Measurements from ENCODE around the gene CCDC178.
A peak's percentile ranks its signal among the peaks of the same experiment; 100 is the strongest.
"Not testable (repeated sequence)": the region's sequence is repeated elsewhere in the genome, so short reads cannot be mapped to it uniquely, and the experiment has no call there.

The CCDC178 gene

DNA sequence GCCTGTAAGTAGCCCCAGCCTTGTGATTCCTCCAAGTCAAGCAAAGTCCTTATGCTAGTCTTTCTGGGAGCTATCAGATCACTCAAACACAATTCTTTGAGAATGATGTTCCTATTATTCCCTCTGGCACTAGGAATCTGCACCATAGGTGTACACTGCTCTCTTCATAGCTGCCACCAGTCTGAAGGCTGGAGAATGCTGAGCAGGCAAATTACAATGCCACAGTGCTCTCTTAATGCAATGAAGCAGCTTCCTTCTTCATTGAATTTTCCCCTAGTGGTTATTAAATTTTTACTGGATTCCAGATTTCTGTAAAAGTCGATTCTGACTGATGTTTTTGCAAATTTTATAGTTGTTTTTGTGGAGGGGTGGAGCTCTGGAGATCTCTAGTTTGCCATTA lies 84.8 kb downstream of the CCDC178 start:
- no peak for DNase-seq

- DNase-seq: no peak
Observed at GRCh38 chr18:33355263-33355662, 85.3 kb downstream of the CCDC178 start.

GRCh38 chr18:33350256-33350655 lies 90.3 kb downstream of the CCDC178 start:
- no peak for DNase-seq

GRCh38 chr18:33339733-33340132 lies 100.8 kb downstream of the CCDC178 start:
- not testable (repeated sequence) for DNase-seq

DNA sequence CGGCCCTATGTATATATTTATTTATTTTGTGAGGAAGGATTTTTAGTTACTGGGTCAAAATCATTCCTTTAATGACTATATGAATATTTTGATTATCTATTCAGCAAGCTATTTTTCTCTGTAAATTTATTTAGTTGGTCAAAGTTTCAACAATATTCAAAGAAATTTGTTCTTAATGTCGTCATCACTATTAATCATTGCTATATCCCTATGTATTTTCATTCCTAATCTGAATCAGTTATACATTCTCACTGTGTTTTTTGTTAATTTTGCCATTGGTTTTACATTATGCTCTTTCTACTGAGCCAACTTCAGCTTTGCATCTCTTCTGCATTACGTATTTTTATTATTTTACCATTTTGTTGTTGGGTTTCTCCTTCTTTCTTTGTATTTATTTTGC lies 105.7 kb downstream of the CCDC178 start:
- no peak for DNase-seq

DNA sequence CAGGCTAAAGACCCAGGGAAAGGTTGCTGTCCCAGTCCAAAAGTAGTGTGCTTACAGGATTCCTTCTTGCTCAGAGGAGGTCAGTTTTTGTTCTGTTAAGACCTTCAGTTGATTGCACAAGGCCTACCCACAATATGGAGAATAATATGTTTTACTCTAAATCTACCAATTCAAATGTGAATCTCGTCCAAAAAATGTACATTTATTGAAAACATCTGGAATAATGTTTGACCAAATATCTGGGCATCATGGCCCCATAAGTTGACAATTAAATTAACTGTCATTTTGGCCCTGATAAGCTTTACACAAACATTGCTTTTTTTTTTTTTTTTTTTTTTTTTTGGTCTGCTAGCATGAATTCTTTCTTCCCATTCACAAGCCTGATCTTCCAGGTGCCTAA lies 109.8 kb downstream of the CCDC178 start:
- DNase-seq: no peak

GRCh38 chr18:33326975-33327374 lies 113.5 kb downstream of the CCDC178 start:
- DNase-seq: no peak

DNA sequence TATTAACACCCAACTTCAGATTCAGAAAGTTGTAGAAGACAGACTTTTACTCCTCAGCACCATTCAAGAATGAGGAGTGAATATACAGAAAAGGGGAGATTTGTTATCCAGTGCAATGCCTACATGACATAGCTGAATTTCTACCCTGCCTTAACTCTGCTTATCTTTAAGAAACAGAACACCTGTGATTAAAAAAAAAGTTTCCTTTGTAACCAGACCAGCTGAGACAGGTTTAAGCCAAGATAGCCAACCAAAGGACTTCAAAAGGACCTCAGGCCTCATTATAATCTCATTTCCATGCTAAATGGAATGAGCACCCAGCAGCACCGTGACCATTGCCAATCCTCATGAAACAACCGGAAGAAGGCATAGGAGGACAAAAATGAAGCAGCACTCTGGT lies 122.9 kb downstream of the CCDC178 start:
- DNase-seq: no peak

DNA sequence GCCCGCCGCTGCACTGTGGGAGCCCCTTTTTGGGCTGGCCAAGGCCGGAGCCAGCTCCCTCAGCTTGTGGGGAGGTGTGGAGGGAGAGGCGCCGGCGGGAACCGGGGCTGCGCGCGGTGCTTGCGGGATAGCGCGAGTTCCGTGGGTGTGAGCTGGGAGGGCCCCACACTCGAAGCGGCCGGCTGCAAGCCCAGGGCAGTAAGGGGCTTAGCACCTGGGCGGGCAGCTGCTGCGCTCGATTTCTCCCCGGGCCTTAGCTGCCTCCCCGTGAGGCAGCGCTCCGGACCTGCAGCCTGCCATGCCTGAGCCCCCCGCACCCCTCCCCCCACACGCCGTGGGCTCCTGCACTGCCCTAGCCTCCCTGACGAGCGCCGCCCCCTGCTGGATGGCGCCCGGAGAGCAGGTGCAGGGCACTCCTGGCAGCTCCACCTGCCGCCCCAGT lies 124.4 kb downstream of the CCDC178 start:
- no peak for DNase-seq

GRCh38 chr18:33307520-33307919 lies 133.0 kb downstream of the CCDC178 start:
- DNase-seq: no peak

GRCh38 chr18:33304277-33304676 lies 136.2 kb downstream of the CCDC178 start:
- no peak for DNase-seq

DNA sequence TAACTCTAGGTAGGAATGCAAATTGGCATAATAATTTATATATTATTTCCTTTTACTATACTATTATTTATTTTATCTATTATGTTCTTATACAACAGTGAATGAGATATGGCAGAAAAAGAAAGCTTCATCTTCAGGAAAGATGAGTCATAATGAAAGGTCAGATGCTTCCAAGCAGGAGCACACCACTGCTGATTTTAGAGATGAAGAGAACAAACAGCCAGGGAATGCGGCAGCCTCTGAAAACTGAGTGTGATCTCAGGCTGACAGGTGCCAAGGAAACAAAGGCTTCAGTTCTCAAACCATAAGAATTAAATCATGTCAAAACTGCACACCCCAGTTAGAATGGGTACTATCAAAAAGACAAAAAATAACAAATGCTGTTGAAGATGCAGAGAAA lies 149.0 kb downstream of the CCDC178 start:
- DNase-seq: no peak

GRCh38 chr18:33288082-33288716 lies 152.3 kb downstream of the CCDC178 start:
- DNase-seq: no peak

DNA sequence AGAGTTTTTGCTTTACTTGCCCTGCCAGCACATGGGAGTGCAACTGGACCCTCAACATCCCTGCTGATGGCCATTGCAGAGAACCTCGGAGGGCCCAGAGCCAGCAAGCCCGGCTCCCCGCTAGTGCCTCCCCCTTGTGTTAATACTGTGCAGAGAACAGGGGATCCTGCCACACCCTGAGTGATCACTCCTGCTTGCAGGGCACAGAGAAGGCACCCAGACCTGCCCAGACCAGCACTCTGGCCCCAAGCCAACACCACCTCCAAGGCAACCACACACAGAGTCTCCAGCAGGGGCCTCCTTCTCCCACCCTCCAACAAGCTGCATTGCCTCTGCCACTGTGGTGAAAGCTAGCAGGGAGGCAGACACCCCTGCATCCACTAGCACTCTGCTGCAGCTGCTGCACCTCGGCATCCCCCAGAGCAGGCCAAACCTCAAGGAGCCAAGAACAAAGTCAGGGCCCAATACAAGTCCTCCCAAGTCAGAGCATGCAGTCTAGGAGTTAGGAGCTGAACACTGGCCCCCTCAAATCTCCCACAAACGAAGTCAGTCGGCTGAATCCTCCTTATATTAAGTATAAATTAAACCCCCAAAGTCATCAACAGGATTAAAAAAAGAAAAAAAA lies 157.7 kb downstream of the CCDC178 start:
- DNase-seq: no peak

- no peak for DNase-seq
Observed at GRCh38 chr18:33282142-33282541, 158.4 kb downstream of the CCDC178 start.

DNA sequence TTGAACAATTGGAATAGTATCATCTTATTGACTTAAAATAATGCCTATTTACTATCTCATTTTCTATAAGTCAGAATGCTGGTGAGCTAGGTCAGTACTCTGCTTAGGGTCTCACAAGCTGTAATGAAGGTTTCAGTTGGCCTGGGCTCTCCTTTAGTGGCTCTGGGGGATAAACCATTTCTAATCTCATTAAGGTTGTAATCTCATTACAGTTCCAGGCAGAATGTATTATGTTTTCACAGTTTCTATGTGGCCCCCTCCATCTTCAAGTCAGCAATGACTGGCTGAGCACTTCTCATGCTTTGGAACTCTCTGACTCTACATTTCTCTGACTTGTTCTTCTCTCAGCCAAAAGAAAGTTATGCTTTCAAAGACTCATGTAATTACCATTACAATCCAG lies 163.1 kb downstream of the CCDC178 start:
- DNase-seq: no peak

DNA sequence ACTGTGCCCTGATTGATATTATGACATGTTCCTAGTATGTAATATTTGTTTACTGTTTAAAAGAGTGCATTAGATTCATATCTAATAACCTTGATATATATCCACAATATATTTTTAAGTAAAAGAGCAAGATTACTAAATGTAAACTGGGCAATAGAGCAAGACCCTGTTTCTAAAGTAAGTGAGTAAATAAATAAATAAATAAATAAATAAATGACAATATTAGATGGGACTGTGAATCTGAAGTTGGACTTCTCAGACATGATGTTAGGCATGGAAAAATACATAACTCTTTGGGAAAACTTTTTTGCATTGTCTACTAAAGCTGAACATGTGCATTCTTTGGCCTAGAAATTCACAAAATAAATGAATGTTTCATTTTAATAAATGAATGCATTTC lies 164.7 kb downstream of the CCDC178 start:
- no peak for DNase-seq

DNA sequence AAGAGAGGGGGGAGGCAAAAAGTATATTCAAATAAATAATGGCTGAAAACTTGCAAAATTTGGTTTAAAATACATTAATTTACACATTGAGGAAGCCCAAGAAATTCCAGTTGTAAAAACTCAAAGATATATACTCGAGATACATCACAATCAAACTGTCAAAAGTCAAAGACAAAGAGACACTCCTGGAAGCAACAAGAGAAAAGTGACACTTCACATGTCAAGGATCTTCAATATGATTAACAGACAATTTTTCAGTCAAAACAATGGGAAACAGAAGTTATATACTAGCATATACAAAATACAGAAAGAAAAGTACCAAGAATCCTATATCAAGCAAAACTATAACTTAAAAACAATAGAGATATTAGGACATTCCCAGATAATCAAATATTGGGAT lies 170.2 kb downstream of the CCDC178 start:
- no peak for DNase-seq

GRCh38 chr18:33269223-33269622 lies 171.3 kb downstream of the CCDC178 start:
- DNase-seq: no peak

- no peak for DNase-seq
Observed at GRCh38 chr18:33264566-33264965, 176.0 kb downstream of the CCDC178 start.

GRCh38 chr18:33239298-33239697 lies 201.2 kb downstream of the CCDC178 start:
- DNase-seq: no peak

GRCh38 chr18:33232318-33232626 lies 208.2 kb downstream of the CCDC178 start:
- DNase-seq: no peak

GRCh38 chr18:33231474-33232317 lies 208.8 kb downstream of the CCDC178 start:
- DNase-seq: peak; percentile 50 to 58

- no peak for DNase-seq
Observed at GRCh38 chr18:33212363-33212762, 228.2 kb downstream of the CCDC178 start.

Data from stimulated activated CD4-positive, alpha-beta T cell treated with anti-CD3 and anti-CD28 coated beads, Interleukin-2, amount 100 ng/mL, for 48 hours (primary cell).